ENCODE data around the gene BAIAP2L1. TPM values are rescaled to one million over a fixed set of nuclear protein-coding genes. Genes with fewer than 3 reads are reported as not detected.

The BAIAP2L1 gene
- total RNA-seq, 2 donors from 2014 or later: 30.5 to 38.4 TPM

DNA sequence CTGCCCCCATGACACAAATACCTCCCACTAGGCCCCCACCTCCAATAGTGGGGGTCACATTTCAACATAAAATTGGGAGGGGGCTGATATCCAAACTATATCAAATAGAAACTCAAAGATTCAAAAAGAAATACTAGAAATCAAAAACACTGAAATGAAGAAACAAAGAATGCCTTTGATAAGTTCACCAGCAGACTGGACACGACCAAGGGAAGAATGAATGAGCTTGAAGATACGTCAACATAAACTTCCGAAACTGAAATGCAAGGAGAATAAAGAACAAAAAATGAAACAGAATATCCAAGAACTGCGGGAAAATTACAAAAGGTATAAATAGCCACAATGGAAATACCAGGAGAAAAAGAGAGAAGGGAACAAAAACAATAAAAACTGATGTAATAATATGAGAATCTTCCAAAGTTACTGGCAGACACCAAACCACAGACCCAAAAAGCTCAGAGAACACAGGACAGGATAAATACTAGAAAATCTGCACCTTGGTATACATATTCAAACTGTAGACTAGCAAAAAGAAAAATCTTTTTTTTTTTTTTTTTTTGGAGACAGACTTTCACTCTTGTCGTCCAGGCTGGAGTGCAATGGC, 69.9 kb downstream of the BAIAP2L1 start:
- Mint-ChIP-seq H3K9me3 (peaks cover 20% of the 10 kb centered on the region), H3K27ac (no peak overlapping the region), H3K4me3 (no peak overlapping the region), H3K36me3 (ENCODE audit: low read depth) (peaks cover 25% of the 10 kb centered on the region), H3K27me3 (ENCODE audit: insufficient read depth) (no peaks in the 10 kb centered on the region), H3K4me1 (peaks cover 14% of the 10 kb centered on the region)
- peaks cover 6% of the 10 kb centered on the region for H3K4me1 ChIP-seq (ENCODE audit: control insufficient read depth, insufficient read depth, low read length)
- H3K9me3 ChIP-seq (ENCODE audit: control insufficient read depth, low read length): peaks cover 7% of the 10 kb centered on the region
- no peak overlapping the region for H3K27ac ChIP-seq (ENCODE audit: low read depth, low read length)
- no peaks in the 10 kb centered on the region for H3K27me3 ChIP-seq (ENCODE audit: control insufficient read depth, insufficient read depth, low read length, poor library complexity, severe bottlenecking)
- DNase-seq: no peak
- no peak overlapping the region for H3K4me3 ChIP-seq (ENCODE audit: low read length)
- TF ChIP-seq, protein P1, sequence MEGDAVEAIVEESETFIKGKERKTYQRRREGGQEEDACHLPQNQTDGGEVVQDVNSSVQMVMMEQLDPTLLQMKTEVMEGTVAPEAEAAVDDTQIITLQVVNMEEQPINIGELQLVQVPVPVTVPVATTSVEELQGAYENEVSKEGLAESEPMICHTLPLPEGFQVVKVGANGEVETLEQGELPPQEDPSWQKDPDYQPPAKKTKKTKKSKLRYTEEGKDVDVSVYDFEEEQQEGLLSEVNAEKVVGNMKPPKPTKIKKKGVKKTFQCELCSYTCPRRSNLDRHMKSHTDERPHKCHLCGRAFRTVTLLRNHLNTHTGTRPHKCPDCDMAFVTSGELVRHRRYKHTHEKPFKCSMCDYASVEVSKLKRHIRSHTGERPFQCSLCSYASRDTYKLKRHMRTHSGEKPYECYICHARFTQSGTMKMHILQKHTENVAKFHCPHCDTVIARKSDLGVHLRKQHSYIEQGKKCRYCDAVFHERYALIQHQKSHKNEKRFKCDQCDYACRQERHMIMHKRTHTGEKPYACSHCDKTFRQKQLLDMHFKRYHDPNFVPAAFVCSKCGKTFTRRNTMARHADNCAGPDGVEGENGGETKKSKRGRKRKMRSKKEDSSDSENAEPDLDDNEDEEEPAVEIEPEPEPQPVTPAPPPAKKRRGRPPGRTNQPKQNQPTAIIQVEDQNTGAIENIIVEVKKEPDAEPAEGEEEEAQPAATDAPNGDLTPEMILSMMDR (conservative IDR thresholded peaks at IDR 0.05): no peak
- no peak overlapping the region for H3K9ac ChIP-seq (ENCODE audit: extremely low read depth, low read length, poor library complexity, severe bottlenecking)
- WGBS, 2 experiments (ENCODE audit: insufficient coverage in 1 of 2, insufficient read length in 1 of 2): 95 to 96% methylated on average over 3 to 5 of the region's 5 CpGs
- H3K36me3 ChIP-seq (ENCODE audit: control insufficient read depth, insufficient read depth, low read length): no peaks in the 10 kb centered on the region

DNA sequence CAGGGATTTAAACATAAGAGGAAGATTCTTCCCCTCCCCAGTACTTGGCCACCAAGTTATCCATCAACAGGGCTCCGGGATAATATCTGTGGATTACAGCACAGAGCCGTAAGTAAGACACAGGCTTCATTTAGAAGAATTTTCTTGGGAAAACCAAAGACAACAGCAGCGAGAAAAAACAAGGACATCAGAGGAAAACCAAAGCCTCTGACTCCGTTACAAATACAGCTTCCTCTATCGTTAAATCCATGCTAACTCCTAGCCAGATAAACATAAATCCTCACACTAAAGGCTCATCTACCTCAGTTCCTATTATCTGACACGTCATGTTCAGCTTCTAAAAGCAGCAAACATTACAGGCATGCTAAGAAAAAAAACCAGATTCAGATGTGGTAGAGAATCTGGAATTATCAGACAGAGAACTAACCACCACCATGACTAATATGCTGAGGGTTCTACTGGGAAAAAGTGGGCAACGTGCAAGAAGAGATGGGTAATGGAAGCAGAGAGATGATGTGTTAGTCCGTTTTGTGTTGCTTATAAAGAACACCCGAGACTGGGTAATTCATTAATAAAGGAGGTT, 71.0 kb downstream of the BAIAP2L1 start:
- Histone ChIP-seq H3K27ac (ENCODE audit: low read depth, low read length) (no peak overlapping the region), H3K36me3 (ENCODE audit: control insufficient read depth, insufficient read depth, low read length) (no peaks in the 10 kb centered on the region)

DNA sequence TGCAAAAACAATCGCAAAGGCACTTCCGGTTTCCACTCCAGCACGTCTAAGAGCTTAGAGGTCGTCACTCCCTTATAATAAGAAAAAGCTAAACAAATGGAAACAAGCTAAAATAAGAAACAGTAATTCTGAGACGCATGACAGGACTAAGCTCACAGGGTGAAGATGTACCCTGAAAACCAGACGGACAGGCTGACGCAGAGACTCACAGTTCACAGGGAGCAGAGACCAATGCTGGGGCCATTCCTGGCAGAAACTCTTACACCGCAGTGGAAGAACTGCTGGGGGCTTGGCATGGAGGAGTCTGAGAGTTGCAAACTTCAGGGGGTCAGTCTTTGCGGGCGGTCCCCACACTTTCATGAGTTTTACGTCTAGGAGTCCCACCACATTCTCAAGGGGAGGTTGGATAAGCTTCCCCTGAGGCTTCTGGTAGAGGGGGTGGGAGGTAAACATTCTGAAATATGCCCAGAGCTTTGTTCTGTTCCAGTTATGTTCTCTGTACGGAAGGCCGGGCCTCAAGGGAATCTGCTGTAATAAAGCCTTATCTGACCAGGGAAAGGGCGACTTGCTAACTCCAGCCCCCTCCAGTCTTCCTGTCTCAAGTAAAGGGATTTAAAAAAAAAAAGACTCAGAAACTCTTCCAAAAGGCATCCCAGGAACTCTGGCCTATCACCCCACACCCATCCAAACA, 71.6 kb downstream of the BAIAP2L1 start:
- Mint-ChIP-seq H3K4me3 (no peak overlapping the region), H3K27ac (peak overlapping the region; percentile 82), H3K4me1 (peaks cover 15% of the 10 kb centered on the region), H3K9me3 (peaks cover 20% of the 10 kb centered on the region), H3K27me3 (ENCODE audit: insufficient read depth) (no peaks in the 10 kb centered on the region), H3K36me3 (ENCODE audit: low read depth) (peaks cover 22% of the 10 kb centered on the region)
- Histone ChIP-seq H3K36me3 (ENCODE audit: control insufficient read depth, insufficient read depth, low read length) (no peaks in the 10 kb centered on the region), H3K9me3 (ENCODE audit: control insufficient read depth, low read length) (peaks cover 7% of the 10 kb centered on the region), H3K4me3 (ENCODE audit: low read length) (no peak overlapping the region), H3K27me3 (ENCODE audit: control insufficient read depth, insufficient read depth, low read length, poor library complexity, severe bottlenecking) (no peaks in the 10 kb centered on the region), H3K4me1 (ENCODE audit: control insufficient read depth, insufficient read depth, low read length) (peaks cover 6% of the 10 kb centered on the region), H3K27ac (ENCODE audit: low read depth, low read length) (no peak overlapping the region), H3K9ac (ENCODE audit: extremely low read depth, low read length, poor library complexity, severe bottlenecking) (no peak overlapping the region)
- no peak for DNase-seq
- TF ChIP-seq, protein P1 (conservative IDR thresholded peaks at IDR 0.05): no peak
- 93 to 96% methylated on average over 12 to 14 of the region's 14 CpGs for WGBS, 2 experiments (ENCODE audit: insufficient coverage in 1 of 2, insufficient read length in 1 of 2)

More for the DNA sequence above, 71.0 kb downstream of the BAIAP2L1 start:
- peaks cover 20% of the 10 kb centered on the region for H3K9me3 Mint-ChIP-seq
- H3K27me3 Mint-ChIP-seq (ENCODE audit: insufficient read depth): no peaks in the 10 kb centered on the region
- no peak overlapping the region for H3K4me3 Mint-ChIP-seq
- TF ChIP-seq, protein P1 (conservative IDR thresholded peaks at IDR 0.05): no peak
- Histone ChIP-seq H3K9ac (ENCODE audit: extremely low read depth, low read length, poor library complexity, severe bottlenecking) (no peak overlapping the region), H3K9me3 (ENCODE audit: control insufficient read depth, low read length) (peaks cover 7% of the 10 kb centered on the region), H3K4me3 (ENCODE audit: low read length) (no peak overlapping the region), H3K27me3 (ENCODE audit: control insufficient read depth, insufficient read depth, low read length, poor library complexity, severe bottlenecking) (no peaks in the 10 kb centered on the region), H3K4me1 (ENCODE audit: control insufficient read depth, insufficient read depth, low read length) (peaks cover 6% of the 10 kb centered on the region)
- DNase-seq: no peak
- H3K36me3 Mint-ChIP-seq (ENCODE audit: low read depth): peaks cover 22% of the 10 kb centered on the region
- peaks cover 14% of the 10 kb centered on the region for H3K4me1 Mint-ChIP-seq
- WGBS, 2 experiments (ENCODE audit: insufficient coverage in 1 of 2, insufficient read length in 1 of 2): 81 to 87% methylated on average over 7 to 9 of the region's 9 CpGs
- H3K27ac Mint-ChIP-seq: peak overlapping the region; percentile 82
